WTC11 (cell line): ENCODE measurements around the gene TGM2. TPM values are rescaled to one million over a fixed set of nuclear protein-coding genes. Genes with fewer than 3 reads are reported as not detected.

Experiments
- ATAC-seq: fragments of 200-7000 bp; cut with Tn5 transposase; 2 replicates; pipeline ENCODE4 v1.10.0; 2021; ENCODE audit warnings: mild to moderate bottlenecking, moderate library complexity
- CTCF ChIA-PET: fragments of 300-600 bp; sonication (Branson Sonifier 250); formaldehyde crosslinking; loops from one replicate; lab custom pipeline; 2021; ENCODE audit warnings: antibody characterized with exemption; lab: Charles Lee
- POLR2A ChIA-PET: fragments of 350-600 bp; sonication (Branson Sonifier 250); formaldehyde crosslinking; loops from one replicate; lab custom pipeline; 2021; ENCODE audit warnings: antibody characterized with exemption; lab: Charles Lee
- DNase-seq: peaks from one replicate; pipeline ENCODE4 v3.0.0; 2021; ENCODE audit warnings: low spot score
- H3K27ac Mint-ChIP-seq: 2 replicates; pipeline ENCODE4 v1.8.0; 2021; ENCODE audit warnings: mixed read lengths
- H3K27me3 Mint-ChIP-seq: 2 replicates; pipeline ENCODE4 v1.8.0; 2021; ENCODE audit warnings: low read depth, mild to moderate bottlenecking, moderate library complexity, mixed read lengths
- H3K36me3 Mint-ChIP-seq: 2 replicates; pipeline ENCODE4 v1.8.0; 2021; ENCODE audit warnings: mixed read lengths
- H3K4me1 Mint-ChIP-seq: 2 replicates; pipeline ENCODE4 v1.8.0; 2022; ENCODE audit warnings: mixed read lengths
- H3K4me3 Mint-ChIP-seq: 2 replicates; pipeline ENCODE4 v1.8.0; 2021; ENCODE audit warnings: mild to moderate bottlenecking, moderate library complexity, mixed read lengths
- H3K9me3 Mint-ChIP-seq: 2 replicates; pipeline ENCODE4 v1.8.0; 2021; ENCODE audit warnings: mixed read lengths
- ARID4B ChIP-seq: sonication (generic); formaldehyde crosslinking; IDR thresholded peaks from 2 replicates; pipeline ENCODE4 v1.8.0; 2023; ENCODE audit warnings: missing genetic modification reagents, mild to moderate bottlenecking, borderline replicate concordance
- CREB1 ChIP-seq: sonication (generic); formaldehyde crosslinking; IDR thresholded peaks from 2 replicates; pipeline ENCODE4 v1.8.0; 2023; ENCODE audit warnings: mild to moderate bottlenecking, missing genetic modification reagents
- ERG ChIP-seq: fragments of 250-450 bp; sonication (Bioruptor Pico); IDR thresholded peaks from 2 replicates; pipeline ENCODE4 v1.8.0; 2021; ENCODE audit warnings: mild to moderate bottlenecking
- FOXP4 ChIP-seq: sonication (generic); formaldehyde crosslinking; IDR thresholded peaks from 2 replicates; pipeline ENCODE4 v1.8.0; 2022; ENCODE audit warnings: mild to moderate bottlenecking, missing genetic modification reagents
- GTF2I ChIP-seq: fragments of 250-450 bp; sonication (Bioruptor Pico); conservative IDR thresholded peaks from 2 replicates; pipeline ENCODE4 v1.4.0; 2021; ENCODE audit warnings: mild to moderate bottlenecking
- IRF2 ChIP-seq: sonication (generic); formaldehyde crosslinking; IDR thresholded peaks from 2 replicates; pipeline ENCODE4 v1.8.0; 2022; ENCODE audit warnings: low read depth, missing genetic modification reagents, borderline replicate concordance
- JUN ChIP-seq: sonication (generic); formaldehyde crosslinking; IDR thresholded peaks from 2 replicates; pipeline ENCODE4 v1.8.0; 2023; ENCODE audit warnings: mild to moderate bottlenecking, missing genetic modification reagents
- NFATC4 ChIP-seq: fragments of 250-450 bp; sonication (Bioruptor Pico); IDR thresholded peaks from 2 replicates; pipeline ENCODE4 v1.9.0; 2021; ENCODE audit warnings: mild to moderate bottlenecking
- NFYB ChIP-seq: sonication (generic); formaldehyde crosslinking; conservative IDR thresholded peaks from 2 replicates; pipeline ENCODE4 v1.8.0; 2022; ENCODE audit warnings: low read depth, missing genetic modification reagents
- NR1H2 ChIP-seq: sonication (generic); formaldehyde crosslinking; IDR thresholded peaks from 2 replicates; pipeline ENCODE4 v1.9.0; 2021; ENCODE audit warnings: mild to moderate bottlenecking, moderate library complexity, missing genetic modification reagents
- TP53 ChIP-seq: sonication (generic); formaldehyde crosslinking; IDR thresholded peaks from 2 replicates; pipeline ENCODE4 v1.8.1; 2023; ENCODE audit warnings: mild to moderate bottlenecking, missing genetic modification reagents
- ZBTB43 ChIP-seq: sonication (generic); formaldehyde crosslinking; IDR thresholded peaks from 2 replicates; pipeline ENCODE4 v1.8.1; 2023; ENCODE audit warnings: mild to moderate bottlenecking, missing genetic modification reagents
- ZNF219 ChIP-seq: sonication (generic); formaldehyde crosslinking; IDR thresholded peaks from 2 replicates; pipeline ENCODE4 v1.8.0; 2023; ENCODE audit warnings: missing genetic modification reagents, mild to moderate bottlenecking, borderline replicate concordance
- ZNF232 ChIP-seq: sonication (generic); formaldehyde crosslinking; IDR thresholded peaks from 2 replicates; pipeline ENCODE4 v1.8.0; 2022; ENCODE audit warnings: mild to moderate bottlenecking, missing genetic modification reagents
- ZNF317 ChIP-seq: sonication (generic); formaldehyde crosslinking; IDR thresholded peaks from 2 replicates; pipeline ENCODE4 v1.8.1; 2023; ENCODE audit warnings: low read depth, mild to moderate bottlenecking, moderate library complexity, missing genetic modification reagents, borderline replicate concordance
- ZNF512 ChIP-seq: sonication (generic); formaldehyde crosslinking; IDR thresholded peaks from 2 replicates; pipeline ENCODE4 v1.8.1; 2022; ENCODE audit warnings: missing genetic modification reagents, borderline replicate concordance
- ZNF671 ChIP-seq: fragments of 250-450 bp; sonication (Bioruptor Pico); IDR thresholded peaks from 2 replicates; pipeline ENCODE4 v1.8.0; 2021; ENCODE audit warnings: mild to moderate bottlenecking
- ZSCAN18 ChIP-seq: fragments of 250-450 bp; sonication (Bioruptor Pico); IDR thresholded peaks from 2 replicates; pipeline ENCODE4 v2.1.2; 2022; ENCODE audit warnings: mild to moderate bottlenecking, moderate library complexity
- total RNA-seq: library from RNA; stranded (reverse); gene quantifications from 3 replicates; pipeline ENCODE4 v1.2.3, GENCODE V29; 2021

The TGM2 gene
- total RNA-seq, 1 experiment from 2014 or later, result 1.5 TPM

GRCh38 chr20:38119446-38119845 lies 45.6 kb downstream of the TGM2 start:
- ChIA-PET POLR2A (no interaction called here), CTCF (interaction anchor here (1.3 to 1.5 kb wide), 2 partner anchors 46 to 62 kb away, joined by 3 to 4 read pairs; no protein-coding TSS in a partner anchor)
- Mint-ChIP-seq H3K27ac (no peak overlapping the region), H3K9me3 (no peaks in the 10 kb centered on the region), H3K4me1 (peaks cover 5% of the 10 kb centered on the region; the same call in 1 of the 2 replicates), H3K27me3 (no peaks in the 10 kb centered on the region), H3K4me3 (no peak overlapping the region), H3K36me3 (no peaks in the 10 kb centered on the region)
- TF ChIP-seq ZNF671 (CRISPR knock-in tag) (no peak), ZNF232 (no peak), ZSCAN18 (CRISPR knock-in tag) (no peak), JUN (CRISPR knock-in tag) (no peak), IRF2 (CRISPR knock-in tag) (no peak), ZBTB43 (CRISPR knock-in tag) (no peak), ARID4B (CRISPR knock-in tag) (no peak), ZNF219 (CRISPR knock-in tag) (no peak), GTF2I (CRISPR knock-in tag) (no peak), NFYB (CRISPR knock-in tag) (no peak), TP53 (CRISPR knock-in tag) (no peak), ZNF512 (CRISPR knock-in tag) (no peak), NFATC4 (CRISPR knock-in tag) (no peak)
- DNase-seq (no peak), ATAC-seq (no peak)

GRCh38 chr20:38117635-38118034 lies 47.4 kb downstream of the TGM2 start:
- Mint-ChIP-seq H3K4me3 (no peak overlapping the region), H3K27me3 (no peaks in the 10 kb centered on the region), H3K9me3 (no peaks in the 10 kb centered on the region), H3K4me1 (peaks cover 3% of the 10 kb centered on the region; the same call in 1 of the 2 replicates), H3K27ac (no peak overlapping the region), H3K36me3 (no peaks in the 10 kb centered on the region)
- ChIA-PET POLR2A (no interaction called here), CTCF (no interaction called here)
- DNase-seq (no peak), ATAC-seq (no peak)
- TF ChIP-seq GTF2I (CRISPR knock-in tag) (no peak), FOXP4 (CRISPR knock-in tag) (no peak), ZNF317 (CRISPR knock-in tag) (no peak), ZSCAN18 (CRISPR knock-in tag) (no peak), CREB1 (CRISPR knock-in tag) (no peak), ERG (CRISPR knock-in tag) (no peak), NR1H2 (CRISPR knock-in tag) (no peak)
